AG10803 (cell line): ENCODE measurements around the gene SIM2.

Experiments
- DNase-seq: peaks from one replicate; pipeline ENCODE4 v3.0.0; 2010; ENCODE audit warnings: low read depth
- H3K4me3 ChIP-seq: 2 replicates; pipeline ENCODE4 v1.5.1; 2011; ENCODE audit warnings: mild to moderate bottlenecking, low read length, control low read depth
- CTCF ChIP-seq: conservative IDR thresholded peaks from 2 replicates; pipeline ENCODE4 v1.5.1; 2011; ENCODE audit warnings: mild to moderate bottlenecking, low read length, control low read depth, inconsistent platforms

The SIM2 gene

GRCh38 chr21:36692835-36693488 is 6.0 kb upstream of the SIM2 start:
- no peak for DNase-seq
- no peak for TF ChIP-seq CTCF
- H3K4me3 ChIP-seq: no peak overlapping the region

GRCh38 chr21:36693489-36694030 is 5.4 kb upstream of the SIM2 start:
- no peak overlapping the region for H3K4me3 ChIP-seq
- DNase-seq: no peak
- TF ChIP-seq CTCF: no peak

- DNase-seq: no peak
- TF ChIP-seq CTCF: no peak
- no peak overlapping the region for H3K4me3 ChIP-seq
Measured at GRCh38 chr21:36694031-36694515, 4.8 kb upstream of the SIM2 start.

- no peak for DNase-seq
- no peak for TF ChIP-seq CTCF
- H3K4me3 ChIP-seq: no peak overlapping the region
Measured at GRCh38 chr21:36694593-36695282, 4.2 kb upstream of the SIM2 start.

- TF ChIP-seq CTCF: no peak
- no peak overlapping the region for H3K4me3 ChIP-seq
Measured at GRCh38 chr21:36695283-36695634, 3.7 kb upstream of the SIM2 start.

GRCh38 chr21:36695671-36696389 is 3.1 kb upstream of the SIM2 start:
- no peak for DNase-seq
- H3K4me3 ChIP-seq: no peak overlapping the region
- TF ChIP-seq CTCF: no peak

More at GRCh38 chr21:36695283-36695634, 3.7 kb upstream of the SIM2 start:
- no peak for DNase-seq
